SK-N-SH (cell line): ENCODE data around the gene FLRT1. TPM values are rescaled to one million over a fixed set of nuclear protein-coding genes. Genes with fewer than 3 reads are reported as not detected.

ENCODE experiments used
- CTCF ChIA-PET: fragments of 300-600, 350-600 bp; formaldehyde crosslinking; extraction: SDS; loops from one replicate; lab custom pipeline; 2021; lab: Yijun Ruan, JAX
- POLR2A ChIA-PET: fragments of 350-600 bp; sonication (Branson Sonifier 250); formaldehyde crosslinking; extraction: SDS; loops from one replicate; lab custom pipeline; 2020; ENCODE audit warnings: antibody characterized with exemption, inconsistent platforms; lab: Yijun Ruan, JAX
- DNase-seq: peaks from one replicate; pipeline ENCODE4 v3.0.0; 2012
- H2AFZ ChIP-seq: fragments of 200-600 bp; sonication (generic); 2 replicates; pipeline ENCODE4 v1.8.1; 2016; ENCODE audit warnings: antibody characterized with exemption, mild to moderate bottlenecking, low read depth
- H3F3A ChIP-seq: fragments of 200-600 bp; sonication (generic); replicated peaks from 2 replicates; pipeline ENCODE3; 2016; ENCODE audit warnings: antibody characterized with exemption, mild to moderate bottlenecking; ENCODE audit not compliant: insufficient read depth
- H3K27ac ChIP-seq, 2 experiments: fragments of 200-500 bp in 1 of 2; fragments of 200-600 bp in 1 of 2; sonication (Bioruptor generic) in 1 of 2; sonication (generic), shearing (Covaris generic) in 1 of 2; 2 replicates each; pipeline versions ENCODE4 v1.5.1 to v1.6.1; 2014 to 2016; ENCODE audit warnings: low read depth in 2 of 2, inconsistent platforms in 1 of 2, low read length in 1 of 2, mild to moderate bottlenecking in 1 of 2, mixed read lengths in 1 of 2
- H3K27me3 ChIP-seq: fragments of 200-600 bp; sonication (generic), shearing (Covaris generic); 2 replicates; pipeline ENCODE4 v1.6.1; 2016; ENCODE audit warnings: mixed run types; ENCODE audit not compliant: insufficient read depth
- H3K36me3 ChIP-seq, 2 experiments: fragments of 200-500 bp in 1 of 2; fragments of 200-600 bp in 1 of 2; sonication (Bioruptor generic) in 1 of 2; sonication (generic) in 1 of 2; replicated peaks in 1 of 2; 2 replicates each; pipeline versions ENCODE3 to v1.5.1; 2014 to 2016; ENCODE audit warnings: low read length in 1 of 2, mild to moderate bottlenecking in 1 of 2; ENCODE audit not compliant: insufficient read depth in 2 of 2, control insufficient read depth in 1 of 2
- H3K4me1 ChIP-seq, 2 experiments: fragments of 200-500 bp in 1 of 2; fragments of 200-600 bp in 1 of 2; sonication (Bioruptor generic) in 1 of 2; sonication (generic), shearing (Covaris generic) in 1 of 2; 2 replicates each; pipeline versions ENCODE4 v1.5.1 to v1.6.1; 2014 to 2016; ENCODE audit warnings: low read depth in 1 of 2, low read length in 1 of 2, mixed run types in 1 of 2; ENCODE audit not compliant: insufficient read depth in 2 of 2, control insufficient read depth in 1 of 2
- H3K4me2 ChIP-seq: fragments of 200-600 bp; sonication (generic), shearing (Covaris generic); 2 replicates; pipeline ENCODE4 v1.6.1; 2017; ENCODE audit warnings: mixed run types
- H3K4me3 ChIP-seq, 2 experiments: fragments of 200-500 bp in 1 of 2; fragments of 200-600 bp in 1 of 2; sonication (Bioruptor generic) in 1 of 2; sonication (generic), shearing (Covaris generic) in 1 of 2; 2 replicates each; pipeline versions ENCODE4 v1.5.1 to v1.8.1; 2014 to 2016; ENCODE audit warnings: low read depth in 2 of 2, inconsistent platforms in 1 of 2, low read length in 1 of 2, mild to moderate bottlenecking in 1 of 2, mixed read lengths in 1 of 2, moderate library complexity in 1 of 2
- H3K79me2 ChIP-seq: fragments of 200-600 bp; sonication (generic); 2 replicates; pipeline ENCODE4 v1.8.1; 2017; ENCODE audit warnings: mild to moderate bottlenecking; ENCODE audit not compliant: insufficient read depth
- H3K9ac ChIP-seq: fragments of 200-600 bp; sonication (generic); 2 replicates; pipeline ENCODE4 v1.6.1; 2017; ENCODE audit warnings: mixed run types
- H3K9me2 ChIP-seq: fragments of 200-600 bp; sonication (generic); 2 replicates; pipeline ENCODE4 v1.6.1; 2017; ENCODE audit warnings: mixed run types
- H3K9me3 ChIP-seq: fragments of 200-600 bp; sonication (generic); 2 replicates; pipeline ENCODE4 v1.6.1; 2017; ENCODE audit warnings: mixed run types, mild to moderate bottlenecking, moderate library complexity
- H4K20me1 ChIP-seq: fragments of 200-600 bp; sonication (generic); 2 replicates; pipeline ENCODE4 v1.6.1; 2017; ENCODE audit warnings: mild to moderate bottlenecking, mixed run types; ENCODE audit not compliant: insufficient read depth
- CTCF ChIP-seq: fragments of 200-600 bp; sonication (generic); IDR thresholded peaks from 2 replicates; pipeline ENCODE4 v1.6.1; 2017; ENCODE audit warnings: antibody characterized with exemption, mild to moderate bottlenecking, moderate library complexity
- FOSL2 ChIP-seq: IDR thresholded peaks from 2 replicates; pipeline ENCODE4 v1.4.0; 2012; ENCODE audit warnings: low read depth, mild to moderate bottlenecking, moderate library complexity, borderline replicate concordance
- FOXJ3 ChIP-seq: sonication (generic); formaldehyde crosslinking; IDR thresholded peaks from 2 replicates; pipeline ENCODE4 v1.5.1; 2020; ENCODE audit warnings: mild to moderate bottlenecking, missing genetic modification reagents
- FOXM1 ChIP-seq: IDR thresholded peaks from 2 replicates; pipeline ENCODE4 v1.4.0; 2012; ENCODE audit warnings: low read depth, mild to moderate bottlenecking
- NFIC ChIP-seq: IDR thresholded peaks from 2 replicates; pipeline ENCODE4 v1.4.0; 2012; ENCODE audit warnings: borderline replicate concordance
- RXRA ChIP-seq: IDR thresholded peaks from 2 replicates; pipeline ENCODE4 v1.4.0; 2012; ENCODE audit warnings: low read depth, mild to moderate bottlenecking, borderline replicate concordance
- YY1 ChIP-seq: IDR thresholded peaks from 2 replicates; pipeline ENCODE4 v1.4.0; 2012; ENCODE audit warnings: low read depth, mild to moderate bottlenecking
- ZBTB33 ChIP-seq: IDR thresholded peaks from 2 replicates; pipeline ENCODE4 v1.4.0; 2012; ENCODE audit warnings: low read depth, borderline replicate concordance
- WGBS: methylation state at CpG from one replicate; pipeline ENCODE4 v1.1.6; 2017; ENCODE audit warnings: low lambda C conversion rate; 5-methylcytosine and 5-hydroxymethylcytosine counted together
- polyA plus RNA-seq, 3 experiments: library from polyadenylated mRNA; depleted of rRNA; stranded (reverse); fragments of >200 nt; gene quantifications; 2 replicates each; pipeline ENCODE4 v1.2.3, GENCODE V29; 2012
- TF ChIP-seq, protein P1 (sequence below): IDR thresholded peaks from 2 replicates; pipeline ENCODE4; 2012

The FLRT1 gene
- polyA plus RNA-seq, 1 of the 3 experiments (the other 2 are of a cell fraction): 0.03 TPM

- no peaks in the 10 kb centered on the region for H3K27me3 ChIP-seq
- no peak overlapping the region; a peak in 1 of 4 replicates for H3K4me3 ChIP-seq
- H3K9ac ChIP-seq: no peak overlapping the region
- H3K9me3 ChIP-seq: no peaks in the 10 kb centered on the region
- H2AFZ ChIP-seq: no peak overlapping the region
- ChIA-PET CTCF (interaction anchor here (0.7 to 2.8 kb wide), 3 partner anchors 13 to 124 kb away, joined by 3 to 6 read pairs (median 4); no protein-coding TSS in a partner anchor), POLR2A (interaction anchor here (0.5 kb wide), 1 partner anchor 10 kb away, joined by 3 read pairs; no protein-coding TSS in a partner anchor)
- TF ChIP-seq, protein P1, sequence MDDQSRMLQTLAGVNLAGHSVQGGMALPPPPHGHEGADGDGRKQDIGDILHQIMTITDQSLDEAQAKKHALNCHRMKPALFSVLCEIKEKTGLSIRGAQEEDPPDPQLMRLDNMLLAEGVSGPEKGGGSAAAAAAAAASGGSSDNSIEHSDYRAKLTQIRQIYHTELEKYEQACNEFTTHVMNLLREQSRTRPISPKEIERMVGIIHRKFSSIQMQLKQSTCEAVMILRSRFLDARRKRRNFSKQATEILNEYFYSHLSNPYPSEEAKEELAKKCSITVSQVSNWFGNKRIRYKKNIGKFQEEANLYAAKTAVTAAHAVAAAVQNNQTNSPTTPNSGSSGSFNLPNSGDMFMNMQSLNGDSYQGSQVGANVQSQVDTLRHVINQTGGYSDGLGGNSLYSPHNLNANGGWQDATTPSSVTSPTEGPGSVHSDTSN: no peak
- TF ChIP-seq FOXM1: no peak
- no peak for TF ChIP-seq FOSL2
- no peak for TF ChIP-seq FOXJ3
- no peak for TF ChIP-seq ZBTB33
- no peak for TF ChIP-seq RXRA
- no peak for TF ChIP-seq YY1
- TF ChIP-seq CTCF: no peak
- TF ChIP-seq NFIC: no peak
- no peaks in the 10 kb centered on the region for H3K36me3 ChIP-seq
- no peaks in the 10 kb centered on the region for H4K20me1 ChIP-seq
- H3K4me2 ChIP-seq: no peak overlapping the region
- H3K9me2 ChIP-seq: no peaks in the 10 kb centered on the region
- H3K27ac ChIP-seq: no peak overlapping the region
- H3K4me1 ChIP-seq: peaks cover 0 to 20% of the 10 kb centered on the region in 2 experiments; a peak in 1 of 4 replicates
- DNase-seq: no peak
- no peaks in the 10 kb centered on the region for H3K79me2 ChIP-seq
- WGBS: 82% methylated on average over 11 of the region's 20 CpGs
- H3F3A ChIP-seq: no peaks in the 10 kb centered on the region
Measured at GRCh38 chr11:64027651-64028397, 7.9 kb upstream of the FLRT1 start.
